A172 (cell line): ENCODE results near the gene SEZ6L. TPM values are rescaled to one million over a fixed set of nuclear protein-coding genes. Genes with fewer than 3 reads are reported as not detected.

Experiments used
- DNase-seq: peaks from one replicate; pipeline ENCODE4 v3.0.0-alpha.2; 2015; ENCODE audit warnings: low spot score
- total RNA-seq: library from RNA; depleted of rRNA; stranded (reverse); fragments of >200 nt; shearing (Covaris generic); gene quantifications from 2 replicates; pipeline ENCODE4 v1.2.3, GENCODE V29; 2014

Gene SEZ6L
- total RNA-seq, 1 experiment from 2014 or later, result not detected

DNA sequence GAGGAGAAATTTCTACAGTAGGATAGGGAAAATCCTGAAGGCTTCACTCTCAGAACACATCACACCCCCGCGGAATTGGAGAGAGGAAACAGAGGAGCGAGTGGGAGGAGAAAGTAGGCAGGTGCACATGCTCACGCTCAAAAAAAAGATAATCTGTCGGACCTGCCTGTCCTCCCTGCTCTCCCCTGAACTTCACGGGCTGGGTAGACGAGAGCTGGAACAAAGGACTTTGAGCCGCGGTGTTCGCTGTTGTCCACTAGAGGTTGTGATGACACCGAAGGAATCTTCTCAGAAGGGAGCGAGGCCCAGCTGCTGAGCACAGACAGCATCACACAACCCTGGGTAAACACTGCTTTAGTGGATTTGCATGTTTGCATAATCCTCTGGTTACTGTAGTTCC lies 5.0 kb downstream of the SEZ6L start:
- peak; percentile 1 for DNase-seq

DNA sequence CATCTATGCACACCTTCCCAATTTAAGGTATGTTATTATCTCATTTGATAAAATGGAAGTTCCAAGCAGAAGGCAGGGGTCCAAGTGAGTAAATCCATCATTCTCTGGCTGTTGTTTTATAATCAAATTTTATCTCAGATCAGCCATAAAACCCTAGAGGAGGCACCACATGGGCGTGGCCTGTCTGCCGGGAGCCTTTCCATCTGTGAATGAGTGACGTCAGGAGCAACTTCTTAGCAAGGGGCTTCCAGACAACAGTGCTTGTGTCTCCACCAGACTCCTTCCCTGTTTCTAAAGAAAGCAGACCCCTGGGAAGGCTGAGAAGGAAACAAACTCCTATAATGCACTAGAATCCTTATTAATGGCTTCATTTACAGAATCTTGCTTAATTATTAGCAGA lies 13.5 kb downstream of the SEZ6L start:
- no peak for DNase-seq

DNA sequence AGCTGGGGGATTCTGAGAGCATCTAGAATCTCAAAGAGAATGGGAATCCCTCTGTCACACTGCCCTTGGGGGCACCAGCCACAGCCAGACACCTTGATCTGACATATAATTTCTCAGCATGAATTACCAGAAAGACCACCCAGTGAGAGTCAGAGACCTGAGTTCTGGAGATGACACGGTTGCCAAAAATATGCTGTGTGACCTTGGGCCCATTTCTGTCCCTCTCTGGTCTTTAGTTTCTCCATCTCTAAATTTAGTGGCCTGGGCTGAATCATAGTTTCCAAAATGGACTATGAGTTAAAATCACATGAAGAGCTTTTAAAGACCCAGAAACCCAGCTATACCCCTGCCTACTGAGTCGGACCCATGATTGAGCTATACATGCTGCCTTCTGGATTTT lies 15.9 kb downstream of the SEZ6L start:
- no peak for DNase-seq

DNA sequence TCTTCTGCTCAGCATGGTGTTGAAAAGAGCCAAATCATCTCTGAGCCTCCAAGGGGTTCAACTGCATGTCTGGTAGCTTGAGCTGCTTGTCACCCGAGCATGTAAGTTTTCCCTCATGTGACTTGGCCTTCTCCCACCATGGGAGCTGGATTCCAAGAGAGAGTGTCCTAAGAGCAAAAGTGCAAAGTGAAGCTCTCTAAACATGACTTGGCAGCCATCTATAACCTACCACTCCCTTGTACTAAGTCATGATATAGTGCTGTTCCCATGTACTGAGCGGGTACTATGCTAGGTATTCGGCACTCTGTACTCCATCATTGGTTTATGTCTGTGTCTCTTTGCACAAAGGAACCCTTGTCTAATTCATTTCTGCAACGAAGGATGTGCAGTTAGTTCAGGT lies 19.1 kb downstream of the SEZ6L start:
- DNase-seq, result no peak

DNA sequence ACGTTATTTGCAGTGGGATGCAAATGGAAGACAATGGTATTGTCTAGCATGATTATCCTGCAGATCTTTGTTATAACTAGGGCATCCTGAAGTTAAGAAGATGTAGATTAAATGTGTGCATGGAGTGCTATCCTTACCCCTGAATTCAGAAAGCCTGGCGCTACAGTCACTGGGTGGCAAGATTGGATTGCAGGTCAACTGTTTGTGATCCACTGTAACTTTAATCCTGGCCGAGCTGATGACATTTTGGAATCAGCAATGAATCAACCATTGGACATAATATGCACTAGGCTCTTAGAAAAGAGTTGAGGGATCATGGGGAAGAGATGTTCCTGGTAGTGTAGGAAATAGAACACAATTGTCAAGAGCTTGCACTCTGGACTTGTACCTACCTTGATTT lies 25.1 kb downstream of the SEZ6L start:
- DNase-seq, result no peak

DNA sequence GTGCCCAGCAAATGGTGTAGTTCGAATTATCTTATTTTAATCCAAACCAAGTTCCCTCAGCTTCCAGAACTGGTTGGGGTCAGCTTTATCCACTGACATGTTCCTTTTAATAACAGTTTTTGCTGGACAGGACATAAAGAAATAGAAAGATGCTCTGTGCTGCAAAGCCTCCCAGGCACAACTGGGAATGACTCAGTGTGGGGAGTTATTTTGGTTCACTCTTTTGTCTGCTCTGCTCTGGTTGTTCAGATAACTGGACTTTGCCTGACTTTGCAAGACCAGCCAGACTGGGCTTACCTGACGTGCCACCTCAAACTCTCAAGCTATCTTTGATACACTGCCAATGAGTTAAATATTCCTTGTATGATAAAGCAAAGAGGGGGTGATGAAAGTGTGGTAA lies 25.6 kb downstream of the SEZ6L start:
- DNase-seq, result no peak

DNA sequence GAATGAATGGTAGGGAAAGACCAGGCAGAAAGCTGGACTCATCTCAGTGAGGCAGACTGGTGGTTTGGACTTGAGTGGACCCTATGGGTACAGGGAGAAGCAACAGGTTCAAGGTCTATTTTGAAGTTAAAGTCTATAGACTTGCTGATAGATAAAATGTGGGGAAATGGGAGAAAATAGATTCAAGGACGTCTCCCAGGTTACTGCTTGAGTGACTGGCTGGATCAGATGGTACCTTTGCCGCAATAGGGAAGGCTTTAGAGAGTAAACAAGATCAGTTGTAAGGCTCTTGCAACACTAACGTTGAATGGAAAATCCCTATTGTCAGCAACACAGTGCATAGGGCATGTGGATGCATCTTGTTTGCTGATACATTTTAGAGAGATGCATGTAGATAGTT lies 27.4 kb downstream of the SEZ6L start:
- no peak for DNase-seq

DNA sequence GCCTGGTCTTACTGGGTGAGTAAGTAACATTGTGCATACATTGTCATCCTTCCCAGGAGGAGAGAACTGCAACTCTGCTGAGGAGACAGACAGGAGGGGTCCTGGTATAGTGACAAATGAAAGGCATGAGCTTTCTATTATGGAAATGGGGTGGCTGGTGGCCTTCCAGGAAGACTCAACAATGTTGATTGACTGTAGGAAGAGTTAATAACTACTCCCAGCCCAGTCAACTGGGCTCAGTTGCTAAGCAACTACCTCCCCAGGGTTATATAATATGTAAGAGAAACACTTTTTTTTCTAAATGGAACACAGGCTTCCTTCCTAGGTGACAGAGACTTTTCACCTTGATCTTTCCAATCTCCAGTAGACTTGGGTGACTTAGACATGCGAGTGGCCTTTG lies 28.2 kb downstream of the SEZ6L start:
- no peak for DNase-seq

DNA sequence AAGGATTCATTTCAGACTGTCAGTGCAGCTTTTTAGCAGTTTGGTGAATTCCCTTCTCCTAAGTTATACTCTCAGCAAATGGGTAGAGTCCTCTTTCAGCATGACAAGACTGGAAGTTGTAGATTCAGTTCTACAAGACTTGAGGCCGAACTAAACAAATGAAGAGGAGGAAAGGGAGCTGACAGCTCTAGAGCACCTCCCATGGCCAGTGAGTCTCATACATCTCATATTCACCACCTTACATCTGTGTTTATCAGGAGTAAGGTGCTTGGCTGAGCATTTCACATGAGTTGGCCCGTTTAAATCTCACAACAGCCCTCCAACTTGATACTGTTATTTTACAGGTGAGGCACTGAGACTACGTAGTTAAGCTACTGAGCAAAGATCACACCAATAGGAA lies 30.4 kb downstream of the SEZ6L start:
- DNase-seq, result no peak

DNA sequence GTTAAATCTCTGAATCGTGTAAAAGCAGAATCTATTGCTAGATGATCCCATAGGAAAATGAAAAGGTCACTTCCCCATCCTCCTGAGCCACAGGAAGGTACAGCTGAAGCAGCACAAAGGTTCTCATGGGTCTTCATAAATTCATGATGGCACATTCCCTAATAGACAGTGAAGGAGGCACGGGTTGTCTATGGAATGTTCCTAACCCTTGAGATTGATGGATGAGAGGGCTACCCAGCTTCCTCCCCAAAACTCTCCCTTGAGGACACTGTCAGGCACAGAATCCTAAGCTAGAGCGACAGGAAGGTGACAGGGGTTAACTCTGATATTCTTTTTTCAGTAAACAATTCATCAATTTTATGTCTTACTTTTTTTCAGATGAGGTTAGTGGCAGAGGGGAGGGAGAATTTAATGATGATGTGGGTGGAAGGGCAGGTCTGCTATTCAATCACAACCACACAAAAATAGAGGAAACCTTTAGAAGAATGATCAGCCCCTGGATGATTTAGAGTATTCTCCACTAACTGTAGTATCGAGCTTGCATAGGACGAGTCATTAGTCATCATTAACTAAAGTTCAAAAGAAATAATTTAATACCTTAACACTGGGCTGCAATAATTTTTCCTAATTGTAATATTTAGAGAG lies 33.1 kb downstream of the SEZ6L start:
- DNase-seq, result no peak

DNA sequence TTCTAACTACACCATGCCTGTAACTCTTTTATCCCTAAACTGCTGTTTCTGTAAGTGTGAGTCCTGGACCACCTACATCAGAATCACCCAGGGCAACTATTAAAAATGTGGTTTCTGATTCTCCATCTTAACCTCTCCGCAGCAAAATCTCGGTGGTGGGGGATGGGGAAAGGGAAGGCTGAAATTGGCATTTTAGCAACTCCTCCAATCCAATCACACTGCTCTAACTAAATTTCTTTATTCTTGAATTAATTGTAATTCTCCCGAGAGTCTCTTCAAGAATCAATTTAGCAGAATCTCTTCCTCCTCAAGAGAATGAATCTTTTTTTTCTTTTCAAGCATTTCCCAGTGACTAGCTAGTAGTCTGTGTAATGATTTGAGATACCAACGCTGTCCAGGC lies 36.2 kb downstream of the SEZ6L start:
- no peak for DNase-seq

DNA sequence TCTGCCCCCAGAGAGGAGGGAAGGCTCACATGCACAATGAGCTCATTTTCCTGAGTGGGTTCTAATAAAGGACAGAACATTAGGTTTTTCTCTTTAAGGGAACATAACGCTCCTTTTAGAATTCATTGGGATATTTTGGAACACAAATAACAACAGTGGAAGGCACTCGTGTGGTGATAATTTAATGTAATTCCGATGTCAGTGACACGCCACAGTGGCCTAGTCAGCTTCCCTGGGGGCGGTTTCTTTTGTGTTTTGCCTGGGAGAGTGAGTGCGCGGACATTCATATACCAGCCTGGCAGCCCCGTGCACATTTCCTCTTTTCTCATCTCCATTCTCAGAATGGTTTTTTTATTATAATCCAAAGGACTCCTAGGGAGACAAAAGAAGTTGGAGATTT lies 41.1 kb downstream of the SEZ6L start:
- no peak for DNase-seq

DNA sequence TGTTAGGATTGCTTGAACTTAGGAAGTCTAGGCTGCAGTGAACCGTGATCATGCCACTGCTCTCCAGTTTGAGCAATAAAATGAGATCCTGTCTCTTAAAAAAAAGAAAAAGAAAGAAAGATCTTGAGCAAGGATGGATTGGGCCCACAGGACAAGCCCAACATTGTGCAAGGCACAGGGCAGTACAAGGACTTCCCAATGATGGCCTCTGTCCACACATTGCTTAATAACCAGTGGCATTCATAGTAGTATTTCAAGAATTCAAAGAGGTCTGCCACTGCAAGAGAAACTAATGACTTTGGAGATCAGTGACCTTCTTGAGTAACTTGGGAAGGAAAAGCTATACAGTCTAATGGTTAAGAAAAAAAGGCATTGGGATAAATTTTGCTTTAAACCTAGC lies 44.6 kb downstream of the SEZ6L start:
- no peak for DNase-seq

DNA sequence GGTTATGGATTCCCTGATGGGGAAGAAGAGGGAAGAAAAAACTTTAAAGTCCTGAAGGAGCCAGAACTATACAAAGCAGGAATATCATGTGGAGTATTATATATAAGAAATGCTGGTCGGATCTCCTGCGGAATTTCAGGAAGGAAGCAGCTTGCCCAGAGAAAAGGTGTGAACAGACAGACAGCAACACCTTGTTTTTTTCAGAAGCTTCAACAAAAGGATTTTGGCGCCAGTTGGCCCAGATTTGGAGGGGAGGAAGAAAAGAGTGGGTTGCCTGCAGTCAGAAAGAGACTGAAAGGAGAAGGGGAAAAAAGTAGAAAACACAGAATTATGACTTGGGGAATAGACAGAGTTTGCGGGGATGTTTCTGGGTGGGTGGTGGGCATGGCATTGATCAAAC lies 45.2 kb downstream of the SEZ6L start:
- no peak for DNase-seq

DNA sequence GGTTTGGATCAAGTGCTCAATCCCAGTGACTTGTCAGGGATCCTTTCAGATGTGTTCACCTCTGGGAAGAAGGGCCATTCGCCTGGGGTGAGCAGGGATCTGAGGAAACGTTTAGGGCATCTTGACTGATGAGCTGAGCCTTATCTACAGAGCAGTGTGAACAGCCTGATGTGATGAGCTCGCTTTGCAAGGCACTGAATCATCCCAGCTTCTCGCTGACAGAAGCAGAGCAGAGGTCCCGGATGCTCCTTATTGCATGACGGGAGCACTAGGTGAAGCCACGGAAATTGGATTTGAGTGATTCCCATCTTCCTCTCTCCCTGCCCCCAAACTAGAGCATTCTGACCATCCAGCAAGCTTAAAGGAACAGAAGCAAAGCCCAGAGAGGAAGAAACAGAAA lies 46.5 kb downstream of the SEZ6L start:
- DNase-seq, result no peak

DNA sequence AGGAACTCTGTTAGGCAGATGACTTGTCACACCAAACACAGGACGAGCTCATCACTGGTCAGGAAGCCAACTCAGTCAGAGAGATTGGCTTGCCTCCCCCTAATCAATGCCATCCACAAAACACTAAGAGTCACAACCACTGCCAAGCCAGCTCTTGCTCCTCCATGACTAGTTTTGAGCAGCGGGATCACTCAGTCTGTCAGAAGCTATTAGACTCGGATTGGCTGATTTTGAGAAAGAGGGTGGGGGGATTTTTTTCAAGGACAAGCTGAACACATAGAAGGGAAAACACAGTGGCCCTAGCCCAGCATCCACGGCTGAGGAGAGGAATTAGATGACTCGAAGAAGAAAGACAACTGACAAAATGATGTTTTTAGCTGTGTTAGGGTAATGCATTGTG lies 55.9 kb downstream of the SEZ6L start:
- no peak for DNase-seq

DNA sequence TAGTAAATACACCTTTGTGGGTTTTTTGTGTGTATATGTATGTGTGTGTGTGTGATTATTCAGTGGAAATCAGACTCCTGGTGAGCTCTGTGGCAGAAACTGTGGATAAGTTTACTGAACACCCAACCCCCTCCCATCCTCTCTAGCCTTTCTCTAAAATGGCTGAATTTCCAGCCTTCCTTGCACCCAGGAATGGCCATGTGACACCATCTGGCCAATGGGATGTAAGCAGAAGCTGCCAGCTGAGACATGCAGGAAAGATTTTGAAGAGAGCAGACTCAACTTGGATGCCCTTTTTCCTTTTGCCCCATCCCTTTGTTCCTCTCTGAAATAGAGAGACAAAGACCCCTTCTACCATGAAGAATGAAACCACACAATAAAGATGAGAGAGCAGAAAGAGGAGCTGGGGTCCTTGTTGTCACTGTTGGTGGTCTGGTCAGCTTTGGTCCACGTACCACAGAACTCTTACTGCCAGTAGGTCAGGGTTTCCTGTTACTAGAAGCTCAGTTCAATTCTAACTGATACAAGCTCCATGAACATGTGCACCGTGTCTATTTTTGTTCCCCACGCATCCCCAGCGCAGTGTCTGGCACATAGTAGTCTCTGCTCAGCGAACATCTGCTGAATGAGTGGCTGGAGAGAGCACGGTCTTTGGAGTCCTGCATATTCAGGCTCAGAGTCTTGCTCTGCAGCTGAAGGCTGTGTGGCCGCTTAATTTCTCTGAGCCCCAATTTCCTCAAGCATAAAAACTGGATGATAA lies 57.5 kb downstream of the SEZ6L start:
- DNase-seq, result no peak

DNA sequence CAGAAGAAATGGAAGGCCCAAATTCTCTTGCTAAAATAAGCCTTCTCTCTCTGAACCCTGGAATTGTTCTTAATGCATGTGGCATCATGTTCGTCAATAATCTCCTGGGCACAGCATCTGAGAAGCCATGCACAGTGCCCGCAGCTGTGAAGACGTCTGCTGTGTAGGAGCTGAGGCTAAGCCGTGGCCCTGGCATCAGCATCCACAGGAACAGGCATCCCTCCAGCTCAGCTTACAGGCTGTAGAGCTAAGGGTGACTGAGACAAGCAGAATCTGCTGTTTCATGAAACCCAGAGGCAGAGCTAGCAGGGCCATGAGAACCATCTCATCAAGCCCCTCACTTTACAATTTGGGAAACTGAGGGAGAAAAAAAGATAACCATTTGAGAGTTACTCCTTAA lies 60.6 kb downstream of the SEZ6L start:
- no peak for DNase-seq

DNA sequence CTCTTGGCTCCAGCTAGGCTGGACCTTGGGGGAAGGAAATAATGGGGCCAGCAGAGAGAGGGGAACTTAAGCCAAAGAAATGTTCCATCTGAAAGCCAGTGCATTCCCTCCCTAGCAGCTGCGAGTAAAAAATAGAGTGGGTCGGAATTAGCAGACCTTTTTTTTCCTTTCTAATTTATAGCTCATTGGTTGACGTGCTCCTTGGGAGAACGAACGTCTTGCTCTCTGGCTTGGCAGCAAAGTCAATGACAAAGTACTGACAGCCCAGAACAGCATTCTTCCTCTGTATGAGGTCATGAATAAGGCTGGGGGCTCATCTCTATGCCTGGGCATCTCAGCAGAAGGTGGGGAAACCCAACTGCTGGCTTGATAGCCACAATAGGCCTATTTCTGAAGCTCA lies 65.0 kb downstream of the SEZ6L start:
- DNase-seq, result no peak

DNA sequence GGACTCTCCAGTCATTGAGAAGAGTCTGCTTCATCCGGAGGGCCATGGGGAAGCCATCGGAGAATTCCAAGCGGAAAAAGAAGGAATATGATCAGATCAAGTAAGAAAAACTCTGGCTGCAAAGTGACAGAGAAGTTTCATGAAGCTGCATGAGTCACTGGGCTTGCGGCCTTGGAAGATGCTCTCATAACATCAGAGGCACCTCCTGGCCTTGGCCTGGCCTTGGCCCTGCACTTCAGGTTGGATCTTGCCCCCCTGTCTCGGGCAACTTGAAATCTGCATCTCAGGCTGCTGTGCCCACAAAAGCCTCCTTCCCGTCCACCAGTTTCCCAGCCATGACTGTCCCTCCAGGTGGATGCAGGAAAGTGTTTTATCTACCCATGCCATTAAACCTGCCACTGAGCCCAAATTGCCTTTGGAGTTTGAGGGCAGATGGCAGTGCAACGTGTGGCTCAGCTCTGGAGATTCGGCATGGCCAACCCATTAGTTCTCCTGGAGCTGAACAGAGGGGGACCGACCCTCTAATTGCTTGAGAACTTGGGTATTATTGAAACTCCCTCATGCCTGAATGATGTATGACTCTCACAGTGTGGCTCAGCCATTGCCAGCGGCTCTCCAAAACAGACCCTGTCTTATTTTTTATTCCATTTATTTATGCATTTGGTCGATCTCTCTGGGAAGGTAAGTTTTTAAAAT lies 66.7 kb downstream of the SEZ6L start:
- DNase-seq, result no peak

DNA sequence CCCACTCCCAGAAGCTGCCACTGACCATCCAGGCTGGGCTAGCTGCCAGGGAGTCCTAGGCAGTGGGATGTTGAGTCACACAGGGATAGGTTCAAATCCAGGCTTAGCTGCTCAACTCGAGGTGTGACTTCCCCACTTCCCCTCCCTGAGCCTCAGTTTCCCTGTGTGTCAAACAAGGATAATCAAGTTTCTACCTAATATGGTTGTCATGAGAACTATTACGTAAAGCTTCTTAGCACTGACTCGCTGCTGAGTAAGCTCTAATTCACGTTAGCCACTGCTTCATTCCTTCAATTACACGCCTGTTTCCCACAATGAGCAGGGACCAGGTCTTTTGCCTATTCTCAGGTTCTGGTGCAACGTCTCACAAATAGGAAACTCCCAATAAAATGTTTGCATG lies 67.7 kb downstream of the SEZ6L start:
- no peak for DNase-seq

DNA sequence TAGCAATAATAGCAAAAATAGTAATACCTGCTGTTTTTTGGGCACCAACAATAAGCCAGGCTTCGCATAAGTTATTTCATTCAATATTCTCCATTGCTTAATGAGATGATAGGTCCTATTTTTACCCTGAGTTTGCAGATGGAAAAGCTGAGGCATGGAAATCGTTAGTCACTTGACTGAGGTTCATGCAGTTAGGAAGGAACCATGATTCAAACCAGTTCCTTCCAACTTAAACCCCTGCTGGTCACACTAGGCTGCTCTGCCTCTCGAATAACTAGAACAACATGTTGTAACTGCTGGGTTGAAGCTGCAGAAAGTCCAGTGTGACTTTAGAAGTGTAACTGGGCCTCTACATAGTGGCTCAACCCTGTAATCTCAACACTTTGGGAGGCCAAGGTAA lies 69.3 kb downstream of the SEZ6L start:
- DNase-seq, result no peak

DNA sequence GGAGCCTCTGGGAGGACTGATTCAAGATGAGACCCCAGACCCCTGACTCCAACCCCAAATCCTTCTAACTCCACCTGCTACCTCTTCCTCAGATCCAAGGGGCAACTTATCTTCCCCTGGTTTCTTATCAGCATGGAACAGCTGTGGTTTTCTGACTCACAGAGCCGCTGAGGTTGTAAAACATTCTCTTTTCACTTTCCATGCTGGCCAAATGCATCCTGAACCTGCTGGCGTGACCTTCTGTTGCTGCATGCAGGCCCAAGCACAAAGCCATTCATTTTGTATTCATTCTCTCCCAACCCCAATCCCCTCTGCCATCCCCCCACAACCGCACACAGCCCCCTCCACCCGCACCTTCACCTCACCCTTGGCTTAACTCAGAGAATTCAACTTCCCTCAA lies 70.3 kb downstream of the SEZ6L start:
- no peak for DNase-seq
